AG10803 (cell line): ENCODE data around the gene SAC3D1.

Source experiments
- DNase-seq: peaks from one replicate; pipeline ENCODE4 v3.0.0; 2010; ENCODE audit warnings: low read depth
- H3K4me3 ChIP-seq: 2 replicates; pipeline ENCODE4 v1.5.1; 2011; ENCODE audit warnings: mild to moderate bottlenecking, low read length, control low read depth
- CTCF ChIP-seq: conservative IDR thresholded peaks from 2 replicates; pipeline ENCODE4 v1.5.1; 2011; ENCODE audit warnings: mild to moderate bottlenecking, low read length, control low read depth, inconsistent platforms

Gene SAC3D1

GRCh38 chr11:65059959-65060824 is 19.2 kb downstream of the SAC3D1 start:
- peak; percentile 16 for DNase-seq
- no peak for TF ChIP-seq CTCF
- H3K4me3 ChIP-seq = no peak overlapping the region

GRCh38 chr11:65060913-65061408 is 20.0 kb downstream of the SAC3D1 start:
- peak; percentile 33 for TF ChIP-seq CTCF
- H3K4me3 ChIP-seq = no peak overlapping the region
- no peak for DNase-seq

- no peak for TF ChIP-seq CTCF
Observed at GRCh38 chr11:65063532-65063931, 22.5 kb downstream of the SAC3D1 start.

DNA sequence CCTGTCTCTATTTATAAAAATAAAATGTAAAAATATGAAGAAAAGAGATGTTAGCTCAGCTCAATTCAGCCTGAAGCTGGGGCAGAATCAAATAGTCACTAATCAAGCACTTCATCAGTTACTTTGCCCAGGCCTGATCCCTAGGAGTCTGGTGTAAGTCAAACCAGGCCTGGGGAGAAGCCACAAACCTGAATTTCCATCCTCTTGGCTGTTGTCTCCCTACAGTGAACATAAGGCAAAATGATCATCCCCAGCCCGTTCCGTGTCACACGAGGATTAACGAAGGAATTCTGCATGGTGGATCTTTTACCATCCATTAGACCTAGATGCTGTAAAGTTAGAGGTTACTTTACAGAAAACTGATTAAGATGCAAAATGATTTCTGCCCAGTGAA is 23.8 kb downstream of the SAC3D1 start:
- H3K4me3 ChIP-seq = no peak overlapping the region
- no peak for DNase-seq
- no peak for TF ChIP-seq CTCF

More at GRCh38 chr11:65063532-65063931, 22.5 kb downstream of the SAC3D1 start:
- no peak for DNase-seq
- no peak overlapping the region for H3K4me3 ChIP-seq

- DNase-seq = no peak
- H3K4me3 ChIP-seq = no peak overlapping the region
- no peak for TF ChIP-seq CTCF
Observed at GRCh38 chr11:65065851-65066250, 24.8 kb downstream of the SAC3D1 start.

- no peak overlapping the region for H3K4me3 ChIP-seq
- TF ChIP-seq CTCF = no peak
- DNase-seq = no peak
Observed at GRCh38 chr11:65066315-65066714, 25.3 kb downstream of the SAC3D1 start.

DNA sequence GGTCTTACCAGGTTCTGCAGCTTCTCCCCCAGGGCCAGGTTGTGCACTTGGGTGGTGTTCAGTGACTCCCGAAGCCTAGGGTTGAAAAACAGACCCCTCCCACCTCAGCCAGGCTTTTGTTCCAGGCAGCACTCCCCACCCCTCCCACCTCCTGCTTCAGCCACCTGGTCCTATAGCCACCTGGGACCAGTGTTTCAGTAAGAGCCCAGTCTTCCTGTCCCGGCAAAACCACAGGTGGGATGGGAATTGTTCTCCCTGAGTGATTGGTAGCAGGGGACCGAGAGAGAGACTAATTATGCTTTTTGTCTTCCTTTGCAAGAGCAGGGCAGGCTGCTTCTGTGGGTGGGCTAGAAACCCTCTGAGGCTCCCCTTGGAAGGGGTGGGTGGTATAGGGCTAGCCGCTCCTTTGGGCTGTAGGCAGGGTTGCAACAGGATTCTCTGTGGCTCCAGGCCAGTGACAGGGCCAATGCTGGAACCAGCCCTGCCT is 25.8 kb downstream of the SAC3D1 start:
- no peak for DNase-seq
- TF ChIP-seq CTCF = no peak

More for the DNA sequence above, 25.8 kb downstream of the SAC3D1 start:
- H3K4me3 ChIP-seq = no peak overlapping the region
